Subcutaneous abdominal adipose tissue (tissue), 5 donors: ENCODE measurements around the gene IGLON5.
A peak's percentile ranks its signal among the peaks of the same experiment; 100 is the strongest.

Source experiments
- H3K27ac ChIP-seq: one replicate; pipeline ENCODE4 v1.7.0; 2013; ENCODE audit warnings: low read depth, mild to moderate bottlenecking, inconsistent platforms, low read length, moderate library complexity
- H3K27me3 ChIP-seq, 5 donors: one replicate each; pipeline ENCODE4 v1.7.0; 2013; ENCODE audit warnings: low read length in 5 of 5, inconsistent platforms in 1 of 5; ENCODE audit not compliant: control insufficient read depth in 5 of 5, insufficient read depth in 4 of 5
- H3K36me3 ChIP-seq, 5 donors: one replicate each; pipeline ENCODE4 v1.7.0; 2013; ENCODE audit warnings: low read length in 5 of 5; ENCODE audit not compliant: control insufficient read depth in 5 of 5, insufficient read depth in 5 of 5
- H3K4me1 ChIP-seq, 5 donors: one replicate each; pipeline ENCODE4 v1.7.0; 2013; ENCODE audit warnings: low read length in 5 of 5, mild to moderate bottlenecking in 3 of 5, moderate library complexity in 1 of 5; ENCODE audit not compliant: control insufficient read depth in 5 of 5, insufficient read depth in 5 of 5
- H3K4me3 ChIP-seq, 5 donors: one replicate each; pipeline ENCODE4 v1.7.0; 2013; ENCODE audit warnings: low read length in 5 of 5, low read depth in 1 of 5
- H3K9ac ChIP-seq, 5 donors: one replicate each; pipeline ENCODE4 v1.7.0; 2013; ENCODE audit warnings: low read length in 5 of 5, mild to moderate bottlenecking in 4 of 5, moderate library complexity in 3 of 5
- H3K9me3 ChIP-seq, 5 donors: one replicate each; pipeline ENCODE4 v1.7.0; 2013; ENCODE audit warnings: low read length in 5 of 5; ENCODE audit not compliant: control insufficient read depth in 5 of 5
- donor health status: healthy.
- donor health status: healthy.
- donor health status: healthy.
- donor health status: healthy.
- donor health status: healthy.

Gene IGLON5

GRCh38 chr19:51359294-51359693 is 47.9 kb downstream of the IGLON5 start:
- Histone ChIP-seq H3K4me1 (peaks cover 0 to 30% (median 19%) of the 10 kb centered on the region in 5 donors), H3K4me3 (no peak overlapping the region), H3K9me3 (no peaks in the 10 kb centered on the region), H3K9ac (no peak overlapping the region), H3K27me3 (no peaks in the 10 kb centered on the region), H3K36me3 (peaks cover 0 to 2% (median under 1%) of the 10 kb centered on the region in 5 donors), H3K27ac (no peak overlapping the region)

GRCh38 chr19:51361239-51361638 is 49.8 kb downstream of the IGLON5 start:
- peaks cover 4 to 47% (median 38%) of the 10 kb centered on the region in 5 donors for H3K4me1 ChIP-seq
- no peaks in the 10 kb centered on the region for H3K27me3 ChIP-seq
- no peaks in the 10 kb centered on the region for H3K9me3 ChIP-seq
- H3K27ac ChIP-seq, result no peak overlapping the region
- no peak overlapping the region for H3K4me3 ChIP-seq
- H3K36me3 ChIP-seq, result peaks cover 0 to 2% (median 0%) of the 10 kb centered on the region in 5 donors
- no peak overlapping the region for H3K9ac ChIP-seq

DNA sequence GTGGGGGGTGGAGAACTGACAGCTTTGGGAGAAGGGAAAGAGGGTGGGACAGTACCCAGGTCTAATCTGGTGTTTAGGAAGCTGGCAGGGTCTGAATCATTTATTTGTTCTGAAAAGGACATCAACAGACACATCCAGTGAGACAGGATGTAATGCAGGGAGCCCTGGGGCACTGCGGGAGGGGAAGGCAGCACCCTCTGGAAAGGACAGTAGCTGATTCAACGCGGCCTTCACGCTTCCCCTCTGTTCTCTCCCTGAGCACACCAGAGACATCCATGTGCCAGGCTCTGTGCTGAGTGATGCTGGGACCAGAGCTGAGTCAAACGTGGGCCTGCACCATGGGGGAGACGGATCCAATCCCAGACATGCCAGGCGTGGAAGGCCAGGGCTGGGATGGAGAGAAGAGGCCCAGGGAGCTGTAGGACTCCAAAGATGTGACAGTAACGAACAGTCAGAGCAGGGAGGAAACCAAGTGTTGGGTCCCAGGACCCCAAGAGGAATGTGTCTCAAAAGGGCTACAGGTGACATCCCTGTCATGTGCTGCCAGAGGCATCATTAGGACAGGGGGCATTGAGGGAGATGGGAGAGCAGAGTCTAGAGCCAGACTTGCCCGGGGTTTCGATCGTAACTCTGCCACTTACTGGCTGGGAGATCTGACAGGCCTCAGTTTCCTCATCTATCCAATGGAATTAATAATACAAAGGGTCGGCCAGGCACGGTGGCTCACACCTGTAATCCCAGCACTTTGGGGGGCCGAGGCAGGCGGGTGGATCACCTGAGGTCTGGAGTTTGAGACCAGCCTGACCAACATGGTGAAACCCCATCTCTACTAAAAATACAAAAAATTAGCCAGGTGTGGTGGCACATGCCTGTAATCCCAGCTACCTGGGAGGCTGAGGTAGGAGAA is 53.0 kb downstream of the IGLON5 start:
- Histone ChIP-seq H3K4me1 (peaks cover 4 to 58% (median 46%) of the 10 kb centered on the region in 5 donors), H3K36me3 (peaks cover 0 to 2% (median 0%) of the 10 kb centered on the region in 5 donors), H3K9ac (peak overlapping the region; percentile 16 to 69 (median 39)), H3K27ac (no peak overlapping the region), H3K27me3 (no peaks in the 10 kb centered on the region), H3K9me3 (no peaks in the 10 kb centered on the region), H3K4me3 (peak overlapping the region in 3 of 5 donors; percentile 2 to 29 (median 22))

DNA sequence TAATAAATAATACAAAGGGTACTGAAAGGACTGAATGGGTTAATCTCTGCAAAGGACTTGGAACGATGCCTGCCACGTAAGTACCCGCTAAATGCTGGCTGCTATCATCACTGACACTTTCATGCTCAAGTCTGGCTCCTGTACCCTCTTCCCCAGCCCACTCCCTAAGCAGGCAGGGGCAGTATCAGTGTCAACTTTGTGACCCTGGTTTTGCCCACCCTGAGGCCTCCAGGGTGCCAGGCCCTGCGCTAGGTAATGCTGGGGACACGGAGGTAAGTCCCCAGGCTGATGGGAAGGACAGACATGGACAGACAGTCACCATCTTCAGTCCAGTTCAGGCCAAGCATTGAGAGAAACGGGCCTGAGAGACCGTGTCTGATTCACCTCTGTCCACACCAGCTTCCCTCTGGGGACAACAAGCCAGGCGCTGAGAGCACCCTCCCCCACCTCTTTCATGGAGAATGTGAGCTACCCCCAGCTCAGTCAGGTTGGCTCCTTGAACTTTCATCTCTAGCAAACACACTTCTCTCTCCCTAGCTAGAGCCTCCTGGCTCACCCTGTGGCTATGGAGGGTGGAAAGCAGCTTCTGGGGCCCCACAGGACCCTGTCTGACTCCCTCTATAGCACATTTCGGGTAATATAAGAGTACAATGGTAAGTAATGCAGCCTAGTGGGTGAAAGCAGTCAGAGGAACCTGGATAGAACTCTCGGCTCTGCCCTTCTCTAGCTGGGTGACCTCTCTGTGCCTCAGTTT is 53.9 kb downstream of the IGLON5 start:
- Histone ChIP-seq H3K27me3 (no peaks in the 10 kb centered on the region), H3K4me1 (peaks cover 4 to 58% (median 46%) of the 10 kb centered on the region in 5 donors), H3K9ac (peak overlapping the region; percentile 86 to 98 (median 92)), H3K9me3 (no peaks in the 10 kb centered on the region), H3K36me3 (peaks cover 0 to 1% (median 0%) of the 10 kb centered on the region in 5 donors), H3K27ac (peak overlapping the region; percentile 93), H3K4me3 (peak overlapping the region; percentile 83 to 94 (median 92))

DNA sequence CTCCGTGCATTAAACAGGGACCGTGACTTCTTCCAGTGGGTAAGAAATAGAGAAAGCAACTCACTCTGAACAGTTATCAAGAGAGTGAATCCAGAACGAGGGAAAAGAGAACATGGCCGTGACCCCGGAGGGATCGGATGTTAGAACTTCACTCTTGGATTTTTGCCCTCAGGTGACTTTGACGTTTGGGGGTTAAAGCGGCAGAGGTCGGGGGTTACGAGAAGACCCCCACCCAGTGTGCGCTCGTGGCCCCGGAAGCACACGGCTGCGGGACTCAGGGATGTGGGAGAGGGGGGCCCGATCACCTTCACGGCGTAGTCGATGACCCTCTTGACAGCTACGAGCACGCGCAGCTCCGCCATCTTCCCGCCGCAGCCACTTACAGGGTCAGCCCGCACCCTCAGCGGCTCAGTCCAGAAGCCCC is 54.5 kb downstream of the IGLON5 start, which contains the start of gene ETFB:
ETFB (minus strand) TSS at position 424 of the 424 bp plus-strand sequence; CDS start at position 362, 62 bp downstream.
- Histone ChIP-seq H3K36me3 (no peaks in the 10 kb centered on the region), H3K4me3 (peak within 1 kb of the TSS; percentile 87 to 96 (median 92)), H3K9me3 (no peaks in the 10 kb centered on the region), H3K9ac (peak within 1 kb of the TSS; percentile 86 to 98 (median 92)), H3K27me3 (no peaks in the 10 kb centered on the region), H3K27ac (peak within 1 kb of the TSS; percentile 93), H3K4me1 (peaks cover 4 to 58% (median 46%) of the 10 kb centered on the region in 5 donors)

DNA sequence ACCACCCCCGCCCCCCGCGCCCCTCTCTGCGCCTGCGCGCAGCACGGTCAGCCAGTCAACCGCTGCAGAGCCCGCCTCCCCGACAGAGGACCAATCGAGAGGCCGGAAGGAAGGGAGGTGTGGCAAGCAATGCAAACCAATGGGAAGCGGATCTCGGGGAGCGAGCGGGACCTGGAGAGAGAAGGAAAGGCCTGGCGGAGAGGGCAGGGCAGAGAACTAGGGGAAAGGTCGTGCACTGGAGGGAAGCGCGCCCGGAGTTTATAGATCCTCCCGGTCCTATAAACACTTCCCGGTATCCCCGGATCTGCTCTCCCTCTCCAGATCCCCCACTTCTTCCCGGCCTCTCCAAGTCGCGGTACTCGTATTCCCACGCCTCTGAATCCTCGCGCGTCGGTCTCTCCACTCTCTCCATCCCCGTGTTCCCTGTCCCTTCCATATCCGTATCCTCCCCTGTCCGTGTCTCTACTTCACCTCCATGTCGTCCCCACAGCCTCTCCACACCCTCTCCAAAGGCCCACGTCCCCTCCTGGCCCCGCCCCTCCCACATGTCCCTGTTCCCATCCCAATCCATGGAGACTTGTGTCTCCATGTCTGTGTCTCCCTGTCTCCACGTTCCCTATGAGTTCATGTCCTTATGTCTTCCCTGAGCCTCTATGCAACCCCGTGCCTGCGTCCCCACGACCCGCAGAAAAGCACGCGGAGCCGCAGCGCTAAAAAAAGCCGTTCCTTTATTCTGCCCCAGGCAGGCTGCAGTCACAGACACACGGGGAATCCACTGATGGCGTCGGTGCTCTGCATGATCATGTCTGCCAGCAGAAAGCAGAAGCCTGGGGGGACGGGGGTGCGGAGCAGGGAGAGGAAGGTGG is 55.2 kb downstream of the IGLON5 start:
- H3K9me3 ChIP-seq, result no peaks in the 10 kb centered on the region
- peak overlapping the region; percentile 69 to 98 (median 92) for H3K9ac ChIP-seq
- H3K4me1 ChIP-seq, result peaks cover 4 to 58% (median 46%) of the 10 kb centered on the region in 5 donors
- peak overlapping the region; percentile 87 to 96 (median 92) for H3K4me3 ChIP-seq
- H3K27me3 ChIP-seq, result no peaks in the 10 kb centered on the region
- peak overlapping the region; percentile 93 for H3K27ac ChIP-seq
- H3K36me3 ChIP-seq, result no peaks in the 10 kb centered on the region

DNA sequence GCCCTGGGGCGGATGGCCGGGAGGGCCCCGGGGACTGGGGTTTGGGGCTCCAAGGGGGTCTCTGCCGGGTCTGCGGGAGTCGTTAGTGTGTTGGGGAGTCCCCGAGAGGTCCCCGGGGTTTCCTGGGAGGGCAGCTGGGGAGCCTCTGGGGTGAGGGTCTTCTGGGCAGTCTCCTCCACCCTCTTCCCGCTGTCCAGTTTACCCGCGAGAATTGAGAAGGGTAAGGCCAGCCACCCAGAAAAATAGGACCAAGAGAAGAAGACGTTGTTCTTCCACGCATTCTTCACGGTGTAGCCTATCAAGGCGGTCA is 55.8 kb downstream of the IGLON5 start:
- H3K9me3 ChIP-seq, result no peaks in the 10 kb centered on the region
- no peaks in the 10 kb centered on the region for H3K27me3 ChIP-seq
- H3K36me3 ChIP-seq, result no peaks in the 10 kb centered on the region
- H3K9ac ChIP-seq, result peak overlapping the region; percentile 69 to 85 (median 82)
- H3K4me1 ChIP-seq, result peaks cover 4 to 54% (median 42%) of the 10 kb centered on the region in 5 donors
- H3K4me3 ChIP-seq, result peak overlapping the region; percentile 86 to 96 (median 91)
- H3K27ac ChIP-seq, result peak overlapping the region; percentile 93

- H3K9ac ChIP-seq, result peak overlapping the region in 4 of 5 donors; percentile 69 to 85 (median 81)
- H3K27ac ChIP-seq, result peak overlapping the region; percentile 93
- no peaks in the 10 kb centered on the region for H3K9me3 ChIP-seq
- H3K4me1 ChIP-seq, result peaks cover 4 to 53% (median 39%) of the 10 kb centered on the region in 5 donors
- no peaks in the 10 kb centered on the region for H3K36me3 ChIP-seq
- H3K4me3 ChIP-seq, result peak overlapping the region; percentile 86 to 96 (median 91)
- no peaks in the 10 kb centered on the region for H3K27me3 ChIP-seq
These were observed 56.3 kb downstream of the IGLON5 start for GRCh38 chr19:51367565-51368365.
